Stimulated activated memory B cell treated with anti-CD40 and anti-IgM and Interleukin-4, amounts not matched to agents 10 μg/mL and 1 μg/mL and 100 μg/mL, for 72 hours (primary cell): Measurements from ENCODE around the gene BICRA.
"Not testable (repeated sequence)": the region's sequence is repeated elsewhere in the genome, so short reads cannot be mapped to it uniquely, and the experiment has no call there.

Experiments
- ATAC-seq: fragments of 150-1000 bp; cut with Tn5 transposase; 2 replicates; pipeline ENCODE4 v1.10.0; 2021
- H3K27ac Mint-ChIP-seq: one replicate; pipeline ENCODE4 v1.8.0; 2022; ENCODE audit warnings: mild to moderate bottlenecking, mixed read lengths
- H3K27me3 Mint-ChIP-seq: one replicate; pipeline ENCODE4 v1.8.0; 2022; ENCODE audit warnings: mixed read lengths
- H3K36me3 Mint-ChIP-seq: one replicate; pipeline ENCODE4 v1.8.0; 2022; ENCODE audit warnings: mixed read lengths
- H3K4me1 Mint-ChIP-seq: one replicate; pipeline ENCODE4 v1.8.0; 2022; ENCODE audit warnings: mixed read lengths
- H3K4me3 Mint-ChIP-seq: one replicate; pipeline ENCODE4 v1.8.0; 2022; ENCODE audit warnings: mild to moderate bottlenecking, moderate library complexity, mixed read lengths
- H3K9me3 Mint-ChIP-seq: one replicate; pipeline ENCODE4 v1.8.0; 2022; ENCODE audit warnings: mixed read lengths

The BICRA gene

GRCh38 chr19:47698631-47699359 is 89.9 kb downstream of the BICRA start:
- Mint-ChIP-seq H3K36me3 (peaks cover 39% of the 10 kb centered on the region), H3K9me3 (no peaks in the 10 kb centered on the region), H3K4me1 (peaks cover 4% of the 10 kb centered on the region), H3K27me3 (no peaks in the 10 kb centered on the region), H3K27ac (peak overlapping the region; percentile 57), H3K4me3 (no peak overlapping the region)
- no peak for ATAC-seq

- ATAC-seq = no peak
- Mint-ChIP-seq H3K27ac (no peak overlapping the region), H3K9me3 (no peaks in the 10 kb centered on the region), H3K27me3 (no peaks in the 10 kb centered on the region), H3K4me1 (peaks cover 4% of the 10 kb centered on the region), H3K36me3 (peaks cover 43% of the 10 kb centered on the region), H3K4me3 (no peak overlapping the region)
Observed at GRCh38 chr19:47699360-47699917, 90.5 kb downstream of the BICRA start.

- Mint-ChIP-seq H3K36me3 (peaks cover 34% of the 10 kb centered on the region), H3K9me3 (no peaks in the 10 kb centered on the region), H3K4me1 (peaks cover 4% of the 10 kb centered on the region), H3K4me3 (no peak overlapping the region), H3K27me3 (peaks cover 1% of the 10 kb centered on the region), H3K27ac (no peak overlapping the region)
- ATAC-seq = no peak
Observed at GRCh38 chr19:47700934-47701716, 92.2 kb downstream of the BICRA start.

DNA sequence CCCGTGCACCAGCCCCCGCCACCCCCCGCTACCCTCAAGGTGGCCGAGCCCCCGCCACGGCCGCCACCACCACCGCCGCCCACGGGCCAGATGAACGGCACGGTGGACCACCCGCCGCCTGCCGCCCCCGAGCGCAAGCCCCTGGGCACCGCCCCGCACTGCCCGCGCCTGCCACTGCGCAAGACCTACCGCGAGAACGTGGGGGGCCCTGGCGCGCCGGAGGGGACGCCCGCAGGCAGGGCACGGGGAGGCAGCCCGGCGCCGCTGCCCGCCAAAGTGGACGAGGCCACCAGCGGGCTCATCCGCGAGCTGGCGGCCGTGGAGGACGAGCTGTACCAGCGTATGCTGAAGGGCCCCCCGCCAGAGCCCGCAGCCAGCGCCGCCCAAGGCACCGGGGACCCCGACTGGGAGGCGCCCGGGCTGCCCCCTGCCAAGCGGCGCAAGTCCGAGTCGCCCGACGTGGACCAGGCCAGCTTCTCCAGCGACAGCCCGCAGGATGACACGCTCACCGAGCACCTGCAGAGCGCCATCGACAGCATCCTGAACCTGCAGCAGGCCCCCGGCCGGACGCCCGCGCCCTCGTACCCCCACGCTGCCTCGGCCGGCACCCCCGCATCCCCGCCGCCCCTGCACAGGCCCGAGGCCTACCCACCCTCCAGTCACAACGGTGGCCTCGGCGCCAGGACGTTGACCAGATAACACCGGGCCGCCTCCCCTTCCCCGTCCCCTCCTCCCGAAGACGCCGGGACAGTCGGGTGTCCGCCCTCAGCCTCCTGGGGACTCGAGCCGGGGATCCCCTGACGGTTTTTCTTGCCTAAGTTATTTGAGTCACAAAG is 93.0 kb downstream of the BICRA start:
- Mint-ChIP-seq H3K36me3 (peaks cover 34% of the 10 kb centered on the region), H3K4me1 (peaks cover 7% of the 10 kb centered on the region), H3K27me3 (peaks cover 9% of the 10 kb centered on the region), H3K9me3 (no peaks in the 10 kb centered on the region), H3K27ac (no peak overlapping the region), H3K4me3 (no peak overlapping the region)
- peak; percentile 58 for ATAC-seq

DNA sequence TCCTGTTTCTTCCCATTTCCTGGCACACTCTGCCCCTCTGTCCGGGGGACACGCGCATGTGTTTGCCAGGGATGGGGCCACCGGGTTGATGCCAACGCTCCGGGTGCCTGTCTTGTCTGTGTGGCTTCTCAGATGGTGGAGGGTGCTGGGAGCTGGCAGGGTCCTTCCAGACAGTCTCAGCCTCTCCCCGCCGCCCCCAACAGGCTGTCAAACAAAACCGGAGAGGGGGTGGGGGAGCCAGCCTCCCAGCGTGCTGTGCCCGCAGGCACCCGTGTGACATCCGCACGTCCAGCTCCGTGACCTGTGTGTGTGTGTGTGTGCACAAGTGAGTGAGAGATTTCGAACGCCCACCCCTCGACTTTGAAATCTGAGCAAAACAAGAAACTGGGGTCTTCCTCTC is 93.7 kb downstream of the BICRA start:
- Mint-ChIP-seq H3K27ac (no peak overlapping the region), H3K4me1 (peaks cover 14% of the 10 kb centered on the region), H3K9me3 (no peaks in the 10 kb centered on the region), H3K4me3 (no peak overlapping the region), H3K27me3 (peaks cover 17% of the 10 kb centered on the region), H3K36me3 (peaks cover 34% of the 10 kb centered on the region)
- ATAC-seq = no peak

DNA sequence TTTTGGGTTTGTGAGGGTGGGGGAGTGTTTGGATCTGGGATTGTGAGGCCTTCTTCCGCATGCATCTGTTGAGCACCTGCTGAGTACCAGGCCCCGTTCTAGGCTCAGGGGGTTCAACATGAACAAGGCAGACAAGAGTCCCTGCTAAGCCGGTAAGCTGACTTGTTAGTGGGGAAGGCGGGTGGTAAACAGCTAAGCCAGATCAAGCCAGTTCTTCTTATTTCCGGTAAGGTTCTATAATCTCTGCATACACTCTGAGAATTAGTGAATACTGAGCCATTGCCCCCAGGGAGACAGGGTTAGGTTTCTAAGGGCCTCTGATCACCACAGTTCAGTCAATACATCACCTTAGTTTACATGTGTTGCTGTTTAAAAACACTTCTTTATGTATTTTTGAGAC is 94.4 kb downstream of the BICRA start:
- peaks cover 34% of the 10 kb centered on the region for H3K36me3 Mint-ChIP-seq
- no peak overlapping the region for H3K4me3 Mint-ChIP-seq
- ATAC-seq = no peak
- no peak overlapping the region for H3K27ac Mint-ChIP-seq
- peaks cover 18% of the 10 kb centered on the region for H3K27me3 Mint-ChIP-seq
- no peaks in the 10 kb centered on the region for H3K9me3 Mint-ChIP-seq
- H3K4me1 Mint-ChIP-seq = peaks cover 14% of the 10 kb centered on the region

DNA sequence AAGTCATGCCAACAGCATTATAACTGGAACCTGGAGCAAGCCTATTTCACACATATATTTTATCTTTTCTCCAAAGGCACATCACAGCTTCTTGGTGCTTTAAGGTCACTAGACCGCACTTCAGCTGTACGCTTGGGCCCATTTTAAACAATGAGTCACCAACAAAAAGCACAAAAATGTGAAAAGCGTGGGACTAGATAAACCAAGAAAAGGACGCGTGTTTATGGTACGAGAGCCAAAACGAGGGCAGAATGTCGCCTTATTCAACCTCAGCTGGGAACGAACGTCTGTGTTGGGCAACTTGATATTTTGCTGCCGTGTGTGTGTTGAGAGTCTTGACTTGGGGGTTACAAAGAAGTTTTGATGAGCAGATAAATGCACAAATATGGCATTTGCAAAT is 95.1 kb downstream of the BICRA start:
- Mint-ChIP-seq H3K36me3 (peaks cover 29% of the 10 kb centered on the region), H3K27ac (no peak overlapping the region), H3K4me1 (peaks cover 10% of the 10 kb centered on the region), H3K4me3 (no peak overlapping the region), H3K9me3 (no peaks in the 10 kb centered on the region), H3K27me3 (peaks cover 18% of the 10 kb centered on the region)
- ATAC-seq = no peak

- peaks cover 18% of the 10 kb centered on the region for H3K27me3 Mint-ChIP-seq
- H3K4me1 Mint-ChIP-seq = peaks cover 10% of the 10 kb centered on the region
- H3K36me3 Mint-ChIP-seq = peaks cover 25% of the 10 kb centered on the region
- no peak for ATAC-seq
- H3K27ac Mint-ChIP-seq = no peak overlapping the region
- H3K9me3 Mint-ChIP-seq = no peaks in the 10 kb centered on the region
- H3K4me3 Mint-ChIP-seq = no peak overlapping the region
Observed at GRCh38 chr19:47704656-47705055, 95.7 kb downstream of the BICRA start.

DNA sequence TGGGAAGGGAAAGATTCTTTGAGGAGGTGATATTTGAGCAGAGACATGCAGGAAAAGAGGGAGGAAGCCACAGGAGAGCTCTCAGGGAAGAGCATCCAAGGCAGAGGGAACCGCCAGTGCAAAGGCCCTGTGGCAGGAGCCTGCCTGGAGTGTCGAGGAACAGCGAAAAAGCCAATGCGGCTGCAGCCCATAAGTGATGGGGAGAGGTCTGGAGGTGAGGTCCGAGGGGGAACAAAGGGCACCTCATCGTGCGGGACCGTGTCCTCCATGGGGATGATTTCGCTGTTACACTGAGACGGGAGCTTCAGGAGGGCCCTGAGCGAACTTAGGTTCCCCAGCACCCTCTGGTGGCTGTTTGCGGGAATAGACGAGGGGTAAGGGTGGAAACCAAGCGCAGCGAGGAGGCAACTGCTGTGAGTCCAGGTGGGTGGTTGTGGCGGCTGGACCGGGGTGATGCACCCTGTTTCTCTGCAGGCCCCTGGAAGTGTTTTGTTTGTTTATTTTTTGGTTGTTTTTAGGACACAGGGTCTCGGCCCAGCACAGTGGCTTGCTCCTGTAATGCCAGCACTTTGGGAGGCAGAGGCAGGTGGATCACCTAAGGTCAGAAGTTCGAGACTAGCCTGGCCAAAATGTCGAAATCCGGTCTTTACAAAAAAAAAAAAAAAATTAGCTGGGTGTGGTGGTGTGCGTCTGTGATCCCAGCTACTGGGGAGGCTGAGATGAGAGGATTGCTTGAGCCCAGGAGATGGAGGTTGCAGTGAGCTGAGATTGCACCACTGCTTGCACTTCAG is 98.4 kb downstream of the BICRA start:
- peaks cover 31% of the 10 kb centered on the region for H3K27me3 Mint-ChIP-seq

DNA sequence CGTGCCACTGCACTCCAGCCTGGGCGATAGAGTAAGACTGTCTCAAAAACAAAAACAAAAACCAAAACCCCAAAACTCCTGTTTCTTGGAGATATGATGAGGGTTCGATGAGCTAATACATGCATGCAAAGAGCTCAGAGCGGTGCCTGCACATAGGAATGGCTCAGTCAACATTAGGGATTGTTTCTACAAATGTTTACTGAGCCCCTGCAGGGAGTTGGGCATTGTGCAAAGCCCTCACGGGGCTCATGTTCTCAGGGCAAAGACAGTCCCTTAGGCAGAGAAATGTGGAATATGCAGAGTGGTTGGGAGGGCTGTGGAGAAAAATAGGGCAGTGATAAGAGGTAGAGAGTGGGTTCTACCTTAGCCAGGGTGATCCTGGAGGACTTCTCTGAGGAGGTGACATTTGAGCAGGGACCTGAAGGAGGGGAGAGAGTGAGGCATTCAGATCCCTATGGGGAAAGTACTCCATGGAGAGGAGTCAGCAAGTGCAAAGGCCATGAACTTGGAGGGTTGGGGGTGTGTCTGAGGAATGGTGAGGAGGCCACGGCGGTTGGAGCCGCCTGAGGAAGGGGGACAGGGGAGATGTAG is 102.8 kb downstream of the BICRA start:
- peaks cover 67% of the 10 kb centered on the region for H3K27me3 Mint-ChIP-seq
- peaks cover 6% of the 10 kb centered on the region for H3K36me3 Mint-ChIP-seq
- H3K4me1 Mint-ChIP-seq = peaks cover 8% of the 10 kb centered on the region
- no peak overlapping the region for H3K4me3 Mint-ChIP-seq
- ATAC-seq = no peak
- peaks cover 7% of the 10 kb centered on the region for H3K9me3 Mint-ChIP-seq
- no peak overlapping the region for H3K27ac Mint-ChIP-seq

More for the DNA sequence above, 98.4 kb downstream of the BICRA start:
- no peaks in the 10 kb centered on the region for H3K9me3 Mint-ChIP-seq
- H3K4me3 Mint-ChIP-seq = no peak overlapping the region
- no peak overlapping the region for H3K27ac Mint-ChIP-seq
- peak; percentile 83 for ATAC-seq
- peaks cover 10% of the 10 kb centered on the region for H3K4me1 Mint-ChIP-seq
- peaks cover 18% of the 10 kb centered on the region for H3K36me3 Mint-ChIP-seq

DNA sequence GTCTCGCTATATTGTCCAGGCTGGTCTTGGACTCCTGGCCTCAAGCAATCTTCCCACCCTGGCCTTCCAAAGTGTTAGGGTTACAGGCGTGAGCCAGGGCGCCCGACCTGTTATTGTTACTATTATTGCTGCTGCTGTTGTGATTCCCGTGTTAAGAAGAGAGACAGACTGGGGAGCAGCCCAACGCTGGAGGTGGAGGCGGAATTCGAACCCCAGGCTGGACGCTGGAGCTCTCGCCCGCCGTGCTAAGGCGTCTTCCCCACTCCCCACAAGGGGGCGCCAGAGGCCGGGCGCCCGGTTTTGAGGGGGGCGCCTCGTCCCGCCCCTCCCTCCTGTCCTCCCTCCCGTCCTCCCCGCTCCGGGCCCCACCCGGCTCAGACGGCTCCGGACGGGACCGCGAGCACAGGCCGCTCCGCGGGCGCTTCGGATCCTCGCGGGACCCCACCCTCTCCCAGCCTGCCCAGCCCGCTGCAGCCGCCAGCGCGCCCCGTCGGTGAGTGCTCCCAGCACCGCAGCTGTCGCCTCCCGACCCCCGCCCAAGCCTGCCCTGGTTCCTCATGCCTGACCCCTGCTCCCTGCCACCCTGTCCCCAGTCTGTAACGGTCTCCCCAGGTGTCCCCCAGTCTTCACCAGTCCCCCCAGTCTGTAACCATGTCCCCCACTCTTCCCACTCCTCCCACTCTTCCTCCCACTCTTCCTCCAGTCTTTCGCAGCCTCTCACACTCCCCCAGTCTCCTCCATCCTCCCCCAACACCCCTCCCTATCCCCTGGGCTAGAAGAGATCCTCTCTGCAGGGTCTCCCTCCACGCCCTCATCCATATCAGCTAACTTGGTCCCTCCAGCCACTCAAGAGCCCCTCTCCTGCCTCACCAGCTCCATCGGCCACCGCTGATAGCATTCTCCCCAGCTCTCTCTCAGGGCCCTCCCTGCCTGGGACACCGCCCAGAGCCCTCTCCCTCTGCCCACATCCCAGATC is 104.4 kb downstream of the BICRA start, which contains the start of gene EHD2:
TSS of gene EHD2 (plus strand) at position 377 of the 976 bp plus-strand sequence. CDS start 3,191 bp downstream, outside the sequence.
- ATAC-seq = peak; percentile 45
- H3K4me3 Mint-ChIP-seq = no peak within 1 kb of the TSS
- H3K27me3 Mint-ChIP-seq = peaks cover 66% of the 10 kb centered on the region
- peaks cover 7% of the 10 kb centered on the region for H3K9me3 Mint-ChIP-seq
- no peak within 1 kb of the TSS for H3K27ac Mint-ChIP-seq
- H3K4me1 Mint-ChIP-seq = no peaks in the 10 kb centered on the region
- H3K36me3 Mint-ChIP-seq = peaks cover 6% of the 10 kb centered on the region

DNA sequence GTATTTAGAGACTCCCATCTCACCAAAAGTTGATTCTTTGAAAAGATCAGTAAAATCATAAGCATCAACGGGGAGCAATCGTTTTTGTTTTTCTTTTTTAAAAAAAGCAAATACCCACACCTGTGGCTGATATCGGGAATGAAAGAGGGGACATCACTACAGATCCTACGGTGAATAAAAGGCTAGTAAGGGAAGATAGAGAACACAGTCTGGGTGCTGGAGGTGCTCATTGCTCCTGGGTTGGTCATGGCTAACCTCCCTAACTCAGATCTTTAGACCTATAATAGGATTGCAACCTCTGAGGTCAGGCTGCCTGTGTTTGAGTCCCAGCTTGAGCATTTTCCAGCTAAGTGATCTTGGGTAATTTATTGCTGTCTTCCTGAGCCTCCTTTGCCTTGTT is 105.4 kb downstream of the BICRA start:
- Mint-ChIP-seq H3K36me3 (peaks cover 6% of the 10 kb centered on the region), H3K4me1 (no peaks in the 10 kb centered on the region), H3K4me3 (no peak overlapping the region)

DNA sequence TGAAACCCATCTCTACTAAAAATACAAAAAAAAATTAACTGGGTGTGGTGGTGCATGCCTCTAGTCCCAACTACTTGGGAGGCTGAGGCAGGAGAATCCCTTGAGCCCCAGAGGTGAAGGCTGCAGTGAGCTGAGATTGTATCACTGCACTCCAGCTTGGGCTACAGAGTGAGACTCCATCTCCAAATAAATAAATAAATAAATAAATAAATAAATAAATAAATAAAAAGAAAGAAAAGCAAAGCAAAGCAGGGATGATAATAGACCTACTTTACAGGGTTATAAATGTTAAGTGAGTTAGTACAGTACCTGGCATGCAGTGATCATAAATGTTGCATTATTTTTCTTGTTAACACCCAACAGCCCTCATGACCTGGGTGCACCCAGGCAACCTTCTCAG is 105.9 kb downstream of the BICRA start:
- not testable (repeated sequence) for H3K4me1 Mint-ChIP-seq, H3K36me3 Mint-ChIP-seq, H3K27ac Mint-ChIP-seq, H3K9me3 Mint-ChIP-seq, ATAC-seq, H3K4me3 Mint-ChIP-seq
- peaks cover 77% of the 10 kb centered on the region for H3K27me3 Mint-ChIP-seq

More for the DNA sequence above, 105.4 kb downstream of the BICRA start:
- no peak overlapping the region for H3K27ac Mint-ChIP-seq
- no peak for ATAC-seq
- H3K9me3 Mint-ChIP-seq = peaks cover 7% of the 10 kb centered on the region
- peaks cover 74% of the 10 kb centered on the region for H3K27me3 Mint-ChIP-seq
